Keratinocyte (primary cell): ENCODE measurements around the gene TMEM191C. TPM values are rescaled to one million over a fixed set of nuclear protein-coding genes. Genes with fewer than 3 reads are reported as not detected.
"Not testable (repeated sequence)": the region's sequence is repeated elsewhere in the genome, so short reads cannot be mapped to it uniquely, and the experiment has no call there.

ENCODE experiments used
- DNase-seq: peaks from one replicate; pipeline ENCODE4 v3.0.0-alpha.2; 2011; ENCODE audit warnings: low read depth, missing footprints, low spot score
- FAIRE-seq: peaks from 2 replicates; lab custom pipeline; 2011; peaks lifted over from hg19 to GRCh38; lab: Jason Lieb, UNC
- H2AFZ ChIP-seq: 2 replicates; pipeline ENCODE4 v1.6.0; 2012; ENCODE audit warnings: low read length, control low read depth, inconsistent platforms; ENCODE audit not compliant: control insufficient read depth
- H3K27ac ChIP-seq: 2 replicates; pipeline ENCODE4 v1.5.1; 2011; ENCODE audit warnings: low read length; ENCODE audit not compliant: control insufficient read depth, insufficient read depth
- H3K27me3 ChIP-seq: 3 replicates; pipeline ENCODE4 v1.6.0; 2011; ENCODE audit warnings: low read length; ENCODE audit not compliant: control insufficient read depth, insufficient read depth; ENCODE audit errors: extremely low read depth
- H3K36me3 ChIP-seq, 2 experiments: 2 replicates in 1 of 2; 3 replicates in 1 of 2; pipeline ENCODE4 v1.5.1; 2011; ENCODE audit warnings: low read length in 2 of 2, mild to moderate bottlenecking in 1 of 2; ENCODE audit not compliant: control insufficient read depth in 2 of 2, insufficient read depth in 2 of 2; ENCODE audit errors: extremely low read depth in 1 of 2
- H3K4me1 ChIP-seq: 3 replicates; pipeline ENCODE4 v1.5.1; 2011; ENCODE audit warnings: low read length; ENCODE audit not compliant: control insufficient read depth, insufficient read depth; ENCODE audit errors: extremely low read depth
- H3K4me2 ChIP-seq: 3 replicates; pipeline ENCODE4 v1.6.0; 2011; ENCODE audit warnings: low read depth, low read length; ENCODE audit not compliant: control insufficient read depth, insufficient read depth; ENCODE audit errors: extremely low read depth
- H3K4me3 ChIP-seq, 3 experiments: fragments of 200-600 bp in 1 of 3; sonication (generic) in 1 of 3; 2 replicates in 2 of 3; 3 replicates in 1 of 3; pipeline ENCODE4 v1.5.1; 2011 to 2016; ENCODE audit warnings: low read length in 3 of 3, mild to moderate bottlenecking in 3 of 3, control low read depth in 2 of 3, inconsistent platforms in 1 of 3, low read depth in 1 of 3, mixed read lengths in 1 of 3, mixed run types in 1 of 3, moderate library complexity in 1 of 3; ENCODE audit not compliant: control insufficient read depth in 2 of 3, insufficient read depth in 2 of 3; ENCODE audit errors: extremely low read depth in 1 of 3
- H3K79me2 ChIP-seq: 2 replicates; pipeline ENCODE4 v1.6.0; 2012; ENCODE audit warnings: low read length; ENCODE audit not compliant: control insufficient read depth, insufficient read depth
- H3K9ac ChIP-seq: 3 replicates; pipeline ENCODE4 v1.6.0; 2011; ENCODE audit warnings: low read length; ENCODE audit not compliant: control insufficient read depth, insufficient read depth; ENCODE audit errors: extremely low read depth
- H3K9me1 ChIP-seq: 3 replicates; pipeline ENCODE4 v1.6.0; 2011; ENCODE audit warnings: low read length; ENCODE audit not compliant: control insufficient read depth, insufficient read depth; ENCODE audit errors: extremely low read depth
- H3K9me3 ChIP-seq: 2 replicates; pipeline ENCODE4 v1.5.1; 2012; ENCODE audit warnings: low read depth, low read length; ENCODE audit not compliant: control insufficient read depth
- H4K20me1 ChIP-seq: 3 replicates; pipeline ENCODE4 v1.6.0; 2011; ENCODE audit warnings: low read length; ENCODE audit not compliant: control insufficient read depth, insufficient read depth; ENCODE audit errors: extremely low read depth
- dilution Hi-C: fragments of 300-500 bp; cut with MboI; formaldehyde crosslinking; loops from one replicate; pipeline ENCODE4 v1.7.0; 2020; ENCODE audit warnings: low sequenced_read_pairs; ENCODE audit not compliant: extremely low pct_ligation_motif_present
- polyA plus RNA-seq, 5 experiments: library from polyadenylated mRNA; depleted of rRNA in 3 of 5; stranded (reverse) in 3 of 5; stranded (forward) in 1 of 5; unstranded in 1 of 5; fragments of >200 nt; gene quantifications; 1 replicate in 1 of 5; 2 replicates in 3 of 5; 3 replicates in 1 of 5; pipeline versions ENCODE4 v1.2.1 to v1.2.3, GENCODE V29; 2011 to 2012; ENCODE audit warnings: missing spikeins in 2 of 5, low read depth in 1 of 5, low replicate concordance in 1 of 5

TMEM191C gene
- polyA plus RNA-seq, 1 donor (not counting 4 experiments of a cell fraction or from before 2014, with no cell fraction given) = 0.31 TPM

GRCh38 chr22:21424084-21424709, 43.0 kb upstream of the TMEM191C start:
- H3K9me3 ChIP-seq, dilution Hi-C loops, H3K4me3 ChIP-seq, H2AFZ ChIP-seq, H3K36me3 ChIP-seq, H3K9ac ChIP-seq, H3K79me2 ChIP-seq, H3K27me3 ChIP-seq, H3K27ac ChIP-seq, DNase-seq, H3K9me1 ChIP-seq, FAIRE-seq, H3K4me2 ChIP-seq, H4K20me1 ChIP-seq, H3K4me1 ChIP-seq: not testable (repeated sequence)

- H2AFZ ChIP-seq, H4K20me1 ChIP-seq, H3K27ac ChIP-seq, H3K4me3 ChIP-seq, H3K4me1 ChIP-seq, H3K4me2 ChIP-seq, H3K36me3 ChIP-seq, FAIRE-seq, H3K27me3 ChIP-seq, H3K9me3 ChIP-seq, H3K79me2 ChIP-seq, H3K9ac ChIP-seq, DNase-seq, dilution Hi-C loops, H3K9me1 ChIP-seq: not testable (repeated sequence)
Measured at GRCh38 chr22:21434378-21435233, 32.6 kb upstream of the TMEM191C start.

- H3K4me1 ChIP-seq, H3K9ac ChIP-seq, H3K9me3 ChIP-seq, DNase-seq, H3K36me3 ChIP-seq, FAIRE-seq, dilution Hi-C loops, H3K27ac ChIP-seq, H3K4me3 ChIP-seq, H3K9me1 ChIP-seq, H4K20me1 ChIP-seq, H3K27me3 ChIP-seq, H3K79me2 ChIP-seq, H3K4me2 ChIP-seq, H2AFZ ChIP-seq: not testable (repeated sequence)
Measured at GRCh38 chr22:21435998-21436810, 31.0 kb upstream of the TMEM191C start.

GRCh38 chr22:21438013-21438412, 29.2 kb upstream of the TMEM191C start:
- H3K9me1 ChIP-seq, H2AFZ ChIP-seq, FAIRE-seq, H3K9ac ChIP-seq, H3K79me2 ChIP-seq, DNase-seq, H3K27me3 ChIP-seq, dilution Hi-C loops, H3K4me1 ChIP-seq, H3K9me3 ChIP-seq, H3K4me2 ChIP-seq, H3K36me3 ChIP-seq, H3K27ac ChIP-seq, H4K20me1 ChIP-seq, H3K4me3 ChIP-seq: not testable (repeated sequence)
